ENCODE measurements around the gene DENND4C. TPM values are rescaled to one million over a fixed set of nuclear protein-coding genes. Genes with fewer than 3 reads are reported as not detected.
"Not testable (repeated sequence)": the region's sequence is repeated elsewhere in the genome, so short reads cannot be mapped to it uniquely, and the experiment has no call there.

Gene DENND4C
- total and polyA plus RNA-seq, 4 donors = 25.7 to 90.2 (median 45.1) TPM

GRCh38 chr9:19255112-19255511, 24.6 kb downstream of the DENND4C start:
- Histone ChIP-seq H3K27me3 (ENCODE audit: control insufficient read depth, insufficient read depth, low read length) (no peaks in the 10 kb centered on the region), H3K4me3 (ENCODE audit: low read depth, low read length) (no peak overlapping the region), H3K27ac (ENCODE audit: low read depth, low read length) (no peak overlapping the region), H3K9me3 (ENCODE audit: control insufficient read depth, insufficient read depth, low read length) (no peaks in the 10 kb centered on the region), H3K4me1 (ENCODE audit: control insufficient read depth, insufficient read depth, low read length) (no peaks in the 10 kb centered on the region), H3K36me3 (ENCODE audit: control insufficient read depth, insufficient read depth, low read length) (no peaks in the 10 kb centered on the region)
- WGBS (ENCODE audit: insufficient coverage) = 100% methylated on average over 2 of the region's 2 CpGs
- no peak for DNase-seq (ENCODE audit: low read depth in 4 of 6, low spot score in 6 of 6)

- no peak for DNase-seq (ENCODE audit: low read depth in 4 of 6, low spot score in 6 of 6)
- Histone ChIP-seq H3K4me3 (ENCODE audit: low read depth, low read length) (no peak overlapping the region), H3K27ac (ENCODE audit: low read depth, low read length) (no peak overlapping the region), H3K4me1 (ENCODE audit: control insufficient read depth, insufficient read depth, low read length) (no peaks in the 10 kb centered on the region), H3K27me3 (ENCODE audit: control insufficient read depth, insufficient read depth, low read length) (no peaks in the 10 kb centered on the region), H3K36me3 (ENCODE audit: control insufficient read depth, insufficient read depth, low read length) (no peaks in the 10 kb centered on the region), H3K9me3 (ENCODE audit: control insufficient read depth, insufficient read depth, low read length) (no peaks in the 10 kb centered on the region)
These were observed 25.3 kb downstream of the DENND4C start for GRCh38 chr9:19255821-19256220.

- no CpG with 5 or more reads among the region's 8 CpGs for WGBS (ENCODE audit: insufficient coverage)
- DNase-seq (ENCODE audit: low read depth in 4 of 6, low spot score in 6 of 6); H3K27ac ChIP-seq (ENCODE audit: low read depth, low read length); H3K27me3 ChIP-seq (ENCODE audit: control insufficient read depth, insufficient read depth, low read length); H3K36me3 ChIP-seq (ENCODE audit: control insufficient read depth, insufficient read depth, low read length); H3K4me1 ChIP-seq (ENCODE audit: control insufficient read depth, insufficient read depth, low read length); H3K9me3 ChIP-seq (ENCODE audit: control insufficient read depth, insufficient read depth, low read length); H3K4me3 ChIP-seq (ENCODE audit: low read depth, low read length): not testable (repeated sequence)
These were observed 29.3 kb downstream of the DENND4C start for GRCh38 chr9:19259665-19260255.

- not testable (repeated sequence) for H3K36me3 ChIP-seq (ENCODE audit: control insufficient read depth, insufficient read depth, low read length); H3K27me3 ChIP-seq (ENCODE audit: control insufficient read depth, insufficient read depth, low read length); H3K9me3 ChIP-seq (ENCODE audit: control insufficient read depth, insufficient read depth, low read length); H3K4me3 ChIP-seq (ENCODE audit: low read depth, low read length); H3K4me1 ChIP-seq (ENCODE audit: control insufficient read depth, insufficient read depth, low read length); DNase-seq (ENCODE audit: low read depth in 4 of 6, low spot score in 6 of 6); H3K27ac ChIP-seq (ENCODE audit: low read depth, low read length)
- WGBS (ENCODE audit: insufficient coverage) = no CpG with 5 or more reads among the region's 4 CpGs
These were observed 35.1 kb downstream of the DENND4C start for GRCh38 chr9:19265602-19266001.

- 92% methylated on average over 2 of the region's 3 CpGs for WGBS (ENCODE audit: insufficient coverage)
- H3K4me1 ChIP-seq (ENCODE audit: control insufficient read depth, insufficient read depth, low read length); H3K27ac ChIP-seq (ENCODE audit: low read depth, low read length); H3K4me3 ChIP-seq (ENCODE audit: low read depth, low read length); H3K36me3 ChIP-seq (ENCODE audit: control insufficient read depth, insufficient read depth, low read length); DNase-seq (ENCODE audit: low read depth in 4 of 6, low spot score in 6 of 6); H3K27me3 ChIP-seq (ENCODE audit: control insufficient read depth, insufficient read depth, low read length); H3K9me3 ChIP-seq (ENCODE audit: control insufficient read depth, insufficient read depth, low read length): not testable (repeated sequence)
These were observed 36.4 kb downstream of the DENND4C start for GRCh38 chr9:19266778-19267384.

GRCh38 chr9:19269582-19269981, 39.1 kb downstream of the DENND4C start:
- Histone ChIP-seq H3K27me3 (ENCODE audit: control insufficient read depth, insufficient read depth, low read length) (no peaks in the 10 kb centered on the region), H3K36me3 (ENCODE audit: control insufficient read depth, insufficient read depth, low read length) (no peaks in the 10 kb centered on the region), H3K4me3 (ENCODE audit: low read depth, low read length) (no peak overlapping the region), H3K27ac (ENCODE audit: low read depth, low read length) (no peak overlapping the region), H3K4me1 (ENCODE audit: control insufficient read depth, insufficient read depth, low read length) (no peaks in the 10 kb centered on the region), H3K9me3 (ENCODE audit: control insufficient read depth, insufficient read depth, low read length) (peaks cover 8% of the 10 kb centered on the region)
- no peak for DNase-seq (ENCODE audit: low read depth in 4 of 6, low spot score in 6 of 6)
- WGBS (ENCODE audit: insufficient coverage) = no CpG with 5 or more reads among the region's 1 CpG

- H3K9me3 ChIP-seq (ENCODE audit: control insufficient read depth, insufficient read depth, low read length) = peaks cover 8% of the 10 kb centered on the region
- DNase-seq (ENCODE audit: low read depth in 4 of 6, low spot score in 6 of 6) = no peak
- no peak overlapping the region for H3K4me3 ChIP-seq (ENCODE audit: low read depth, low read length)
- WGBS (ENCODE audit: insufficient coverage) = no CpG with 5 or more reads among the region's 1 CpG
- no peaks in the 10 kb centered on the region for H3K36me3 ChIP-seq (ENCODE audit: control insufficient read depth, insufficient read depth, low read length)
- no peaks in the 10 kb centered on the region for H3K4me1 ChIP-seq (ENCODE audit: control insufficient read depth, insufficient read depth, low read length)
- no peaks in the 10 kb centered on the region for H3K27me3 ChIP-seq (ENCODE audit: control insufficient read depth, insufficient read depth, low read length)
- no peak overlapping the region for H3K27ac ChIP-seq (ENCODE audit: low read depth, low read length)
These were observed 40.0 kb downstream of the DENND4C start for GRCh38 chr9:19270421-19270949.

- DNase-seq (ENCODE audit: low read depth in 4 of 6, low spot score in 6 of 6) = no peak
- WGBS (ENCODE audit: insufficient coverage) = 100% methylated on average over 1 of the region's 4 CpGs
These were observed 40.6 kb downstream of the DENND4C start for GRCh38 chr9:19271081-19271480.

GRCh38 chr9:19281801-19282200, 51.3 kb downstream of the DENND4C start:
- Histone ChIP-seq H3K27me3 (ENCODE audit: control insufficient read depth, insufficient read depth, low read length) (no peaks in the 10 kb centered on the region), H3K4me1 (ENCODE audit: control insufficient read depth, insufficient read depth, low read length) (no peaks in the 10 kb centered on the region), H3K36me3 (ENCODE audit: control insufficient read depth, insufficient read depth, low read length) (peaks cover 3% of the 10 kb centered on the region), H3K4me3 (ENCODE audit: low read depth, low read length) (no peak overlapping the region), H3K27ac (ENCODE audit: low read depth, low read length) (no peak overlapping the region), H3K9me3 (ENCODE audit: control insufficient read depth, insufficient read depth, low read length) (no peaks in the 10 kb centered on the region)
- no peak for DNase-seq (ENCODE audit: low read depth in 4 of 6, low spot score in 6 of 6)

More at GRCh38 chr9:19271081-19271480, 40.6 kb downstream of the DENND4C start:
- H3K4me1 ChIP-seq (ENCODE audit: control insufficient read depth, insufficient read depth, low read length) = no peaks in the 10 kb centered on the region
- H3K36me3 ChIP-seq (ENCODE audit: control insufficient read depth, insufficient read depth, low read length) = no peaks in the 10 kb centered on the region
- no peak overlapping the region for H3K4me3 ChIP-seq (ENCODE audit: low read depth, low read length)
- no peaks in the 10 kb centered on the region for H3K27me3 ChIP-seq (ENCODE audit: control insufficient read depth, insufficient read depth, low read length)
- peaks cover 8% of the 10 kb centered on the region for H3K9me3 ChIP-seq (ENCODE audit: control insufficient read depth, insufficient read depth, low read length)
- H3K27ac ChIP-seq (ENCODE audit: low read depth, low read length) = no peak overlapping the region

GRCh38 chr9:19283072-19283710, 52.7 kb downstream of the DENND4C start:
- no peaks in the 10 kb centered on the region for H3K27me3 ChIP-seq (ENCODE audit: control insufficient read depth, insufficient read depth, low read length)
- no peaks in the 10 kb centered on the region for H3K9me3 ChIP-seq (ENCODE audit: control insufficient read depth, insufficient read depth, low read length)
- no peak overlapping the region for H3K27ac ChIP-seq (ENCODE audit: low read depth, low read length)
- no CpG with 5 or more reads among the region's 5 CpGs for WGBS (ENCODE audit: insufficient coverage)
- no peak overlapping the region for H3K4me3 ChIP-seq (ENCODE audit: low read depth, low read length)
- DNase-seq (ENCODE audit: low read depth in 4 of 6, low spot score in 6 of 6) = no peak
- H3K4me1 ChIP-seq (ENCODE audit: control insufficient read depth, insufficient read depth, low read length) = no peaks in the 10 kb centered on the region
- H3K36me3 ChIP-seq (ENCODE audit: control insufficient read depth, insufficient read depth, low read length) = peaks cover 6% of the 10 kb centered on the region
